HL-60/S4 treated with retinoic acid at 250 ng/mL for 4 days and 3 days (cell line): ENCODE results near the gene MKNK2.
"Not testable (repeated sequence)": the region's sequence is repeated elsewhere in the genome, so short reads cannot be mapped to it uniquely, and the experiment has no call there.

ENCODE experiments used
- in situ Hi-C: fragments of 300-500 bp; cut with MboI; formaldehyde crosslinking; loops from 2 replicates; pipeline ENCODE4 v1.7.0; 2022; ENCODE audit warnings: low sequenced_read_pairs

Gene MKNK2

GRCh38 chr19:2044709-2045500 lies 6.1 kb downstream of the MKNK2 start:
- in situ Hi-C loops: no loop called here

DNA sequence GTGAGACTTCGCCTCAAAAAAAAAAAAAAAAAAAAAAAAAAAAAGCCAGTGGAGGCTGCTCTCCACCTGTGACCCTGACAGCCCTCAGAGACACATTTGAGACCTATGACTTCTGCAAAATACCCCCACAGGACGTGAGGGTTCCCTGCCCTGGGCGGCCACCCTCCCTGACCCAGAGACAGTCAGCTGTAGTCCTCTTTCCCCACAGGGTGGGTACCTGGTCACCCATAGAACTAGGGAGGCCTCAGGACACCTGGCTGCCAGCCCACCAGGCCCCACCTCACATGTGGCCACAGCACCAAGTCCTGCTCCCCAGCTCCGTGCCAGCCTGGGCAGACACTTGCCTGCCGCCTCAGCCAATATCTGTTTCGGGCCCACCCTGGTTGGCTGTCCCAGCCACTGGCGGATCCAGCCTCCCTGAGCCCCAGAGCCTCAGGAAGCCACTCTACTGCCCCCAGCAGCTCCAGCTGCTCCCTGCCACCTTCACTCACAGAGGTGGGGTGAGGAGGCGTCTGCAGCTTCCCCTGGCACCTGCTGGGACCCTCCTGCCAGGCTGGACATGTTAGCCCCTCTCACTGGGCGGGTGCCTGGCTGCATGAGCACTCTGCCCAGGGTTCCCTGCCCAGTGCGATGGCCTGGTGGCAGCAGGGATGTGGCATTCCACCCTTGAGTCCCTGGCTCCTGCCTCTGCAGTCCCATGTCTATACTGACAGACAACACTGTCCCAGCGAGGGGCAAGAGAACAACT lies 6.9 kb downstream of the MKNK2 start:
- in situ Hi-C loops: no loop called here

GRCh38 chr19:2043251-2043641 lies 7.8 kb downstream of the MKNK2 start:
- in situ Hi-C loops: no loop called here

- in situ Hi-C loops: no loop called here
Observed at GRCh38 chr19:2042485-2043250, 8.4 kb downstream of the MKNK2 start.

- in situ Hi-C loops: no loop called here
Observed at GRCh38 chr19:2041683-2042484, 9.2 kb downstream of the MKNK2 start.

- in situ Hi-C loops: no loop called here
Observed at GRCh38 chr19:2041433-2041682, 9.7 kb downstream of the MKNK2 start.

GRCh38 chr19:2040647-2041432 lies 10.2 kb downstream of the MKNK2 start:
- in situ Hi-C loops: no loop called here

DNA sequence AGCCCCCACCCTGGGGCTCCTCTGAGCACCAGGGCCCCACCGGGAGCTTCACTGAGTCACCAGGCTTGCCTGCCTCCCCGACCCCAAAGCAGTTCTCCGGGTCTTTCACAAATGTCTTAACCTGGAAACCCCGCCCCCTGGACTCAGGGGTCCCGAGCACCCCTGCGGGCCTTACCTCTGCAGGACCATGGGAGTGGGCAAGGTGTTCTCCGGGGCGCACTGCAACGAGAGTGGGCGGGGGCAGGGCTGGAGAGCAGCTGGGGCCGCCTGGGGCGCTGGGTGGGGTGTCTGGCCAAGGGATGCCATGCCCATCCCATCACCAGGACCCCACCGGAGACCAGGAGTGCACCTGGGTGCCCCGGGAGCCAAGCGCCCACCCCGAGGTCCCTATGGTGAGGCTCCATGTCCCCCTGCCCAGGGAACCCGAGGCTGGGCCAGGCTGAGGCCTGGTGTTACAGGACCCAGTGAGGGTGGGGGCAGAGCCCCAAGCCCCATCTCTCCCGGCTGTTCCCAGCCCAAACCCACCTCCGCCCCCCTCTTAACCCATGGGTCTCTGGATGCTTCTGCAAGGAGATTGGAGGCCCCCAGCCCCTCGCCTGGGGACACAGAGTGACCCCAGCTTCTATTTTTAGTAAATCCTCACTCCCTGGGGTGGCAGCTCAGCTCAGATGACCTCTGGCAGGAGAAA lies 10.9 kb downstream of the MKNK2 start:
- in situ Hi-C loops: no loop called here

- in situ Hi-C loops: no loop called here
Observed at GRCh38 chr19:2039089-2039958, 11.7 kb downstream of the MKNK2 start.

DNA sequence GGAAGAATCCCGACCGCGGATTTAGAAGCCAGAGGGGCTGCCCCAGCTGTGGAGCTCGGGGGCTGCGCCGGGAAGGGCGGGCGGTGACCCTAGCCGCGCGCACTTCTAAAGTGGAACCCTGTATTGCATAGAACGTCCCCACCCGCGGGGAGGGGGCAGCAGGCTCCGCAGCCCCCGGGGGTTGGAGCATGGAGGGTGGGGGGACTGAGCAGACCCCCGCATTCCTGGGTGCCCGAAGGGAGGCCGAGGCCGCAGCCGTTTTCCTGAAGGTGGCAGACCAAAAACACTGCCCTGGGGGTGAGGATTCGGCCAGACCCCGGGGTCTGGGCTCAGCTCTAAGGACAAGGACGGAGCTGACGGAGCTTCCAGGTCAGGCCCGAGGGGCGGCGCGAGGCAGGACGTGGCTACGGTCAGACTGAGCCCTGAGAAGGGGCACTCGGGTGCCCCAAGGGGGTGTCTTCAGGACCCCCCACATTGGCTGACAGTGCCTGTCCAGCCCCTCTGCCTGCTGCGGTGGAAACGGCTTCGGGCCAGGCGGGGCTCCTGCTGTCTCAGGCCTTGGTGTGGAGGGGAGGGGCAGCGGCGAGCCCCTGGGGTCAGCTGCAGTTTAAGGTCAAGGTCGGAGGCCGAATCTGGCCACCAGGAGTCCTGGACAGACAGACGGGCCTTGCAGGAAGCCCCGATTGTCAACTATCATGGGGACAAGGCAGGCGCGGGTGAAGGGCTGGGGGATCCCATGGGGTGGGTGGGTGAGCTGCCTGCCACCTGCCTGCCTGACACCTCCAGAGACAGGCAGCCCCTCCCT lies 12.6 kb downstream of the MKNK2 start:
- in situ Hi-C loops: no loop called here

- in situ Hi-C loops: no loop called here
Observed at GRCh38 chr19:2037651-2038255, 13.3 kb downstream of the MKNK2 start.

GRCh38 chr19:2036424-2036823 lies 14.6 kb downstream of the MKNK2 start:
- in situ Hi-C loops: no loop called here

DNA sequence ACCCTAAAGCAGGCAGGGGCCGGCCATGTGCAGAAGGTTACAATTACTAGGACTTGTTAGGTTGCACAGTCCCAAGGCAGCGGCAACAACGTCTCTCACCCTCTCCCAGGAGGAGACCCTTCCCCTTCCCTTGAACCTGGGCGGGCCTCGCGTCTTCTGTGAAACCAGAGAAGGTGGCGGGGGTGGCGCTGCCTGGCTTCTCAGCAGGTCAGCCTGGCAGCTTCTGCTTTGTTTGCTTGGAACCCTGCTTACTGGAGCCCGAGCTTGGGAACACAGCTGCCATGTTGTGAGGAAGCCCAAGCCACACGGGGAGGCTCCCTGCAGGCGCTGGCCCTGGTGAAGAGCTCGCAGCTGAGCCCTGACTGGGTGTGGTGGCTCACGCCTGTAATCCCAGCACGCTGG lies 15.5 kb downstream of the MKNK2 start:
- in situ Hi-C loops: no loop called here

DNA sequence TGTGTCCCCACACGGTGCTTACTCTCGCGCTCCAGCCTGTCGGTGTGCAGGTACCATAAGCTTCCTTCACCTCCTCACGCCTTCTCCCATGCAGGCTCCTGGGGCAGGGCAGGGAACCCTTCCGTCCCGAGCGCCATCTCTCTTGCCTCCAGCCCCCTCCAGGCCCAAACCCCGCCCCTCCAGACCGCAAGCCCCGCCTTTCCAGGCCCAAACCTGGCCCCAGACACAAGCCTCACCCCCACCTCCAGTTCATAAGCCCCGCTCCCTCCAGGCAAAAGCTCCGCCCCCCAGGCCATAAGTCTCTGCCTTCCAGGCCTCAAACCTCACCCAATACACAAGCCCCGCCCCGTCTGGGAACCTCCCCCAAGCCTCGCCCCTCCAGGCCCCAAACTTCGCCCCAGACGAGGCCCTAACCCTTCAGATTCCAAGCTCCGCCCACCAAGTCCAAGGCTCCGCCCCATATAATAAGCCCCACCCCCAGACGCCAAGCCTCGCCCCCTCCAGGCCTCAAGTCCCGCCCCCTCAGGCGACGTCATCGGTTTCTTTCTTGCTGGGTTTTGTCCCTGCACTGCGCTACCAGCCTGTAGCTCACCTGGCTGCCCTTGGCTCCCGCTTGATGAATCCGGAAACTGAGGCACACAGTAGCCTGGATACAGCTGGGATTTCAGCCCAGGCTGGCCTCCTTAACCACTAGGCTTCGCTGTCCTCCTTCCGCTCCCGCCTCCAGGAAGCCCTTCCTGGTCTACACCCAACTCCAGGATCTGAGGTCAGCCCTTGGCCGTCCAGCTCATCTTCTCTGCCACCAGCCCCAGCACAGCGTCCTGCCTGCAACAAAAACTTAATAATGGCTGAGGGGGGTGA lies 16.1 kb downstream of the MKNK2 start:
- in situ Hi-C loops: no loop called here

DNA sequence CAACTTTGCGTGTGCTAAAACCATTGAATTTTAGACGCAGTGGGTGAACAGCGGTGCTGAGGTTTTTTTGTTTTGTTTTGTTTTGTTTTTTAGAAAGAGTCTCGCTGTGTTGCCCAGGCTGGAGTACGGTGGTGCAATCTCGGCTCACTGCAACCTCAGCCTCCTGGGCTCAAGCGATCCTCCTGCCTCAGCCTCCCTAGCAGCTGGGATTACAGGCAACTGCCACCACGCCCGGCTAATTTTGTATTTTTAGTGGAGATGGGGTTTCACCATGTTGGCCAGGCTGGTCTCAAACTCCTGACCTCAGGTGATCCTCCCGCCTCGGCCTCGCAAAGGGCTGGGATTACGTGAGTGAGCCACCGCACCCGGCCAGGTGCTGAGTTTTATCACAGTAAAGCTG lies 16.8 kb downstream of the MKNK2 start:
- in situ Hi-C loops: not testable (repeated sequence)

GRCh38 chr19:2033825-2034159 lies 17.3 kb downstream of the MKNK2 start:
- in situ Hi-C loops: no loop called here
